CD8-positive, alpha-beta memory T cell (primary cell): ENCODE measurements around the gene MARCHF2. TPM values are rescaled to one million over a fixed set of nuclear protein-coding genes. Genes with fewer than 3 reads are reported as not detected.
"Not testable (repeated sequence)": the region's sequence is repeated elsewhere in the genome, so short reads cannot be mapped to it uniquely, and the experiment has no call there.

Experiments used
- CTCF ChIA-PET: fragments of 350-600 bp; sonication (Branson Sonifier 250); formaldehyde crosslinking; loops from one replicate; lab custom pipeline; 2021; ENCODE audit warnings: antibody characterized with exemption; lab: Charles Lee
- POLR2A ChIA-PET: fragments of 350-600 bp; sonication (Branson Sonifier 250); formaldehyde crosslinking; loops from one replicate; lab custom pipeline; 2021; ENCODE audit warnings: antibody characterized with exemption; lab: Charles Lee
- DNase-seq, 5 donors: peaks; one replicate each; pipeline versions ENCODE4 v3.0.0 to v3.0.0-alpha.2; 2020 to 2022; ENCODE audit warnings: mixed read lengths in 1 of 5
- H3K27ac ChIP-seq: one replicate; pipeline ENCODE4 v1.7.0; 2013; ENCODE audit warnings: low read depth, mild to moderate bottlenecking, low read length, moderate library complexity
- H3K27me3 ChIP-seq: 2 replicates; pipeline ENCODE4 v1.7.0; 2013; ENCODE audit warnings: low read length, mild to moderate bottlenecking; ENCODE audit not compliant: insufficient read depth, poor library complexity, severe bottlenecking
- H3K36me3 ChIP-seq: 2 replicates; pipeline ENCODE4 v1.7.0; 2013; ENCODE audit warnings: mild to moderate bottlenecking, low read length, moderate library complexity; ENCODE audit not compliant: insufficient read depth
- H3K4me1 ChIP-seq: 2 replicates; pipeline ENCODE4 v1.7.0; 2013; ENCODE audit warnings: mild to moderate bottlenecking, low read length, moderate library complexity; ENCODE audit not compliant: insufficient read depth
- H3K4me3 ChIP-seq: 2 replicates; pipeline ENCODE4 v1.7.0; 2013; ENCODE audit warnings: mild to moderate bottlenecking, low read length
- H3K9me3 ChIP-seq: 2 replicates; pipeline ENCODE4 v1.7.0; 2013; ENCODE audit warnings: mild to moderate bottlenecking, low read length
- H3K27ac Mint-ChIP-seq, 8 donors: one replicate each; pipeline ENCODE4 v1.8.0; 2020 to 2021; ENCODE audit warnings: mixed read lengths in 8 of 8, mild to moderate bottlenecking in 6 of 8, inconsistent platforms in 3 of 8, moderate library complexity in 3 of 8
- H3K27me3 Mint-ChIP-seq, 2 donors: one replicate each; pipeline ENCODE4 v1.8.0; 2020 to 2021; ENCODE audit warnings: mixed read lengths in 2 of 2, mild to moderate bottlenecking in 1 of 2, moderate library complexity in 1 of 2
- H3K36me3 Mint-ChIP-seq, 3 donors: one replicate each; pipeline ENCODE4 v1.8.0; 2020 to 2021; ENCODE audit warnings: mixed read lengths in 3 of 3, inconsistent platforms in 1 of 3, mild to moderate bottlenecking in 1 of 3
- H3K4me1 Mint-ChIP-seq, 3 donors: one replicate each; pipeline ENCODE4 v1.8.0; 2020 to 2021; ENCODE audit warnings: mixed read lengths in 3 of 3, inconsistent platforms in 1 of 3, mild to moderate bottlenecking in 1 of 3
- H3K4me3 Mint-ChIP-seq, 7 donors: one replicate each; pipeline ENCODE4 v1.8.0; 2020 to 2021; ENCODE audit warnings: mixed read lengths in 7 of 7, mild to moderate bottlenecking in 6 of 7, moderate library complexity in 4 of 7, inconsistent platforms in 2 of 7
- H3K9me3 Mint-ChIP-seq, 5 donors: one replicate each; pipeline ENCODE4 v1.8.0; 2020 to 2022; ENCODE audit warnings: mixed read lengths in 5 of 5, mild to moderate bottlenecking in 3 of 5, moderate library complexity in 2 of 5, inconsistent platforms in 1 of 5
- polyA plus RNA-seq: library from polyadenylated mRNA; unstranded; fragments of 300-500 nt; fragmentation: Illumina TruSeq; gene quantifications from one replicate; pipeline ENCODE4 v1.2.3, GENCODE V29; 2021
- total RNA-seq, 2 experiments: library from RNA; stranded (reverse); gene quantifications; one replicate each; pipeline ENCODE4 v1.2.3, GENCODE V29; 2021

MARCHF2 gene
- total and polyA plus RNA-seq, 3 experiments from 2014 or later = 13.1 to 51.0 (median 14.1) TPM

DNA sequence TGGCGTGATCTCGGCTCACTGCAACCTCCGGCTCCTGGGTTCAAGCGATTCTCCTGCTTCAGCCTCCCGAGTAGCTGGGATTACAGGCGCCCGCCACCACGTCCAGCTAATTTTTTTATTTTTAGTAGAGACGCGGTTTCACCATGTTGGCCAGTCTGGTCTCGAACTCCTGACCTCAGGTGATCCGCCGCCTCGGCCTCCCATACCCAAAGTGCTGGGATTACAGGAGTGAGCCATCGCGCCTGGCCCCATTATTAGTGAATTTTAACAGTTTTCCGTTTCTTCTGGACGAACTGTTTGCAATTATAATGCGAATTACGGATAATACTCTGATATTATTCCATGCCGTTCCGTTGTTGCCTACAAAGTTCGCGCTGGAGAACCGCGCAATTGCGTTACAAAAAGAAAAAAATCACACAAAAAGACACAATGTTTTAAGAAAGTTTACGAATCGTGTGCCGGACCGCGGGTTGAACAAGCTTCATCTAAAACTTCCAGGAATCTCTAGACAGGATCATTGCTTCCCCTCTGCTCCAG, 31.1 kb downstream of the MARCHF2 start:
- H3K9me3 ChIP-seq, H3K27me3 Mint-ChIP-seq, DNase-seq, H3K9me3 Mint-ChIP-seq, H3K36me3 ChIP-seq, H3K27me3 ChIP-seq: not testable (repeated sequence)
- peak overlapping the region; percentile 93 to 100 (median 98) for H3K4me3 Mint-ChIP-seq
- peaks cover 37 to 45% (median 45%) of the 10 kb centered on the region in 3 donors for H3K4me1 Mint-ChIP-seq
- POLR2A ChIA-PET = interaction anchor here (0.5 to 3.2 kb wide), 12 partner anchors 11 to 217 kb away, joined by 3 to 16 read pairs (median 4); partner anchors contain the start of genes MARCHF2, RPS28 and ZNF414
- peaks cover 32% of the 10 kb centered on the region for H3K4me1 ChIP-seq
- peaks cover 0 to 35% (median 9%) of the 10 kb centered on the region in 3 donors for H3K36me3 Mint-ChIP-seq
- peak overlapping the region; percentile 93 to 100 (median 99) for H3K27ac Mint-ChIP-seq
- H3K27ac ChIP-seq = peak overlapping the region; percentile 55
- H3K4me3 ChIP-seq = peak overlapping the region; percentile 83
- CTCF ChIA-PET = interaction anchor here (1.2 to 1.9 kb wide), 6 partner anchors 18 to 127 kb away, joined by 3 to 10 read pairs (median 3); partner anchors contain the start of gene MARCHF2

DNA sequence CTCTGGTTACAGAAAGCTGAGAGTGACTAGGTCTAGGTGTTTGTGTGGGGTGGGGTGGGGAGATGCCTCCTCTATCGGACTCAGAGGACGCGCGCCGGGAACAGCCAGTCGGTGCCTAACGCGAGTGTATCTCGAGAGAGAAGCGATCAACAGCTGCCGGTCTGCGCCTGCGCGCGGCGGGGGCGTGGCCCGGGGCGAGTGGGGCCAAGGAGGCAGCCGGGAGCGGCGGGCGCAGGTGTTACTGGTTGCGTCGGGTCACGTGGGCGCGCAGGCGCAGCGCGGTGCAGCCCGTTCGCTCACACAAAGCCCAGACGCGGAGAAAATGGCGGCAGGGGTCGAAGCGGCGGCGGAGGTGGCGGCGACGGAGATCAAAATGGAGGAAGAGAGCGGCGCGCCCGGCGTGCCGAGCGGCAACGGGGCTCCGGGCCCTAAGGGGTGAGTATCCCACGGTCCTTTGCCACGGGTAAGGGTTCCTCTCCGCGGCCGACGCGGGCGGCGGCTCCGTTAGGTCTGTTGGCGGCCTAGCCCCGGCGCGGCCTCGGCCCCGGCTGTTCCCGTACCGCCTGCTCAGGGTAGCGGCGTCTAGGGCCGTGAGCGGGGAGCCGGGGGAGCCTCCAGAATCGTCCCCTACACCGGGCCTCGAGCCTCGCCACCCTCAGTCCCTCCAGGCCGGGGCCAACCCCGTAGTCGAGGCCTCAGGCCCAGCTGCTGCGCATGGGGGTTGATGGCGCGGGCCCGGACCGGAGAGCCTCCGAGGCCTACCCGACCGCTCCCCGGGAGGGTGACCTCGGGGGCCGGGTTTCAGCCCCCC, 31.8 kb downstream of the MARCHF2 start, which contains the start of gene HNRNPM:
Gene HNRNPM, plus strand, starts transcription at position 299 of the 811 bp plus-strand sequence. Its CDS starts 24 bp downstream, at position 323.
- peak within 1 kb of the TSS; percentile 96 for H3K27ac ChIP-seq
- no peaks in the 10 kb centered on the region for H3K9me3 ChIP-seq
- Mint-ChIP-seq H3K4me3 (peak within 1 kb of the TSS; percentile 93 to 100 (median 98)), H3K36me3 (peaks cover 0 to 37% (median 9%) of the 10 kb centered on the region in 3 donors), H3K27ac (peak within 1 kb of the TSS; percentile 93 to 100 (median 99)), H3K4me1 (peaks cover 41 to 50% (median 49%) of the 10 kb centered on the region in 3 donors), H3K9me3 (no peaks in the 10 kb centered on the region), H3K27me3 (no peaks in the 10 kb centered on the region)
- peak within 1 kb of the TSS; percentile 83 for H3K4me3 ChIP-seq
- peaks cover 39% of the 10 kb centered on the region for H3K4me1 ChIP-seq
- H3K27me3 ChIP-seq = no peaks in the 10 kb centered on the region
- peak; percentile 100 for DNase-seq
- ChIA-PET POLR2A (interaction anchor here (0.5 to 3.2 kb wide), 12 partner anchors 11 to 216 kb away, joined by 3 to 16 read pairs (median 4); partner anchors contain the start of genes MARCHF2, RPS28 and ZNF414), CTCF (interaction anchor here (1.0 to 1.9 kb wide), 8 partner anchors 17 to 134 kb away, joined by 3 to 10 read pairs (median 3); partner anchors contain the start of gene MARCHF2)
- peaks cover 7% of the 10 kb centered on the region for H3K36me3 ChIP-seq

DNA sequence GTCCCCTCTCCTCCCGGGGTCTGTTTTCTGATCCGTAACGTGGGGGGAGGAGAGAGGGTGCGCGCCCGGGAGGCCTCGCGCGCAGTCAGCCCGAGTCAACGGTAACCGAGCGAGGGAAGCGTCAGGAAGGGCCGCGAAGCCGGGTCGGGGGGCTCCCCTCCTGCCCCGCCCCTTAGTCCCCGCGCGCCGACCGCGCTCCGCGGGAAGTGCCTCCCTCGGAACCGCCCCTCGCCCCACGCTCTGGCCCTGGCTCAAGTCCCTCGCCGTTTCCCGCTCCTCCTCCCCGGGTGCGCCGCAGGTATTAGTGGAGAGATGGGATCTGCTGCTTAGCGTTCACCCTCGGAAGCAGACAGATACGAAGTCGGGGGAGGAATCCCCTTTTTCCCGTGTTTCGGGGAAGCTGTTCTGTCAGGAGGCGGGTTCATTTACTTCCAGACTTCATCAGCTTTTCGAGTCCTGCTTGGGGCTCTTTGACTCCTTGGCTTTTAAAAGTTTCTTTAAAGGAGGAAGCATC, 32.4 kb downstream of the MARCHF2 start:
- DNase-seq = peak; percentile 16 to 63 (median 46)
- Histone ChIP-seq H3K27ac (peak overlapping the region; percentile 96), H3K27me3 (no peaks in the 10 kb centered on the region), H3K4me3 (peak overlapping the region; percentile 83), H3K4me1 (peaks cover 44% of the 10 kb centered on the region), H3K36me3 (peaks cover 7% of the 10 kb centered on the region), H3K9me3 (no peaks in the 10 kb centered on the region)
- Mint-ChIP-seq H3K9me3 (no peaks in the 10 kb centered on the region), H3K27me3 (no peaks in the 10 kb centered on the region), H3K27ac (peak overlapping the region; percentile 51 to 98 (median 90)), H3K4me1 (peaks cover 45 to 56% (median 54%) of the 10 kb centered on the region in 3 donors), H3K36me3 (peaks cover 0 to 40% (median 9%) of the 10 kb centered on the region in 3 donors), H3K4me3 (peak overlapping the region; percentile 84 to 100 (median 93))
- ChIA-PET CTCF (interaction anchor here (0.8 to 1.7 kb wide), 6 partner anchors 33 to 135 kb away, joined by 3 to 6 read pairs (median 3); partner anchors contain the start of gene MARCHF2), POLR2A (interaction anchor here (1.4 to 3.2 kb wide), 2 partner anchors 16 to 32 kb away, joined by 5 to 16 read pairs; partner anchors contain the start of gene MARCHF2)

DNA sequence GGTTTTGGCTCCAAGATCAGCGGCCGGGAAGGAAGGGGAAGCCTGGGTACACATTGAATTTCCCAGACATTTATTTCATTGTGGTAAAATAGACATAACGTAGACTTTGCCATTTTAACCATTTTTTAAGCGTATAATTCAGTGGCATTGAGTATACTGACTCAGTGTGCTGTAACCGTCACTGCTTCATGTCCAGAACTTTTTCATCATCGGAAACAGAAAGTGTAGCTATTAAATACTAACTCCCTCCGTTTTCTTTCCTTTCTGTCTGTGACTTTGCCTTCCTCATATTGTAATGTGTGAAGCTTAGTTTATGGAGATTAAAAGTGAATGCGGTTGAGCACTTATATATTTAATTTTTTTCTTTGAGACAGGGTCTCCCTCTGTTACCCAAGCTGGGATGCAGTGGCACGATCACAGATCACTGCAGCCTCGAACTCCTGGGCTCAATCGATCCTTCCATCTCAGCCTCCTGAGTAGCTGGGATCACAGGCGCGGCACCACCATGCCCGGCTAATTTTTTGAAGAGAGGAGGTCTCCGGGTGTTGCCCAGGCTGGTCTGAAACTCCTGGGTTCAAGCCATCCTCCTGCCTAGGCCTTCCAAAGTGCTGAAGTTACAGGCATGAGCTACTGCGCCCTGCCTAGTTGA, 33.1 kb downstream of the MARCHF2 start:
- peaks cover 47 to 60% (median 57%) of the 10 kb centered on the region in 3 donors for H3K4me1 Mint-ChIP-seq
- POLR2A ChIA-PET = interaction anchor here (0.5 to 3.2 kb wide), 4 partner anchors 16 to 136 kb away, joined by 3 to 16 read pairs (median 4); partner anchors contain the start of genes MARCHF2 and ZNF414
- peak overlapping the region; percentile 84 to 100 (median 93) for H3K4me3 Mint-ChIP-seq
- H3K9me3 Mint-ChIP-seq = no peaks in the 10 kb centered on the region
- H3K27me3 Mint-ChIP-seq = no peaks in the 10 kb centered on the region
- H3K4me1 ChIP-seq = peaks cover 47% of the 10 kb centered on the region
- DNase-seq = no peak
- H3K36me3 ChIP-seq = peaks cover 7% of the 10 kb centered on the region
- peaks cover 0 to 41% (median 9%) of the 10 kb centered on the region in 3 donors for H3K36me3 Mint-ChIP-seq
- CTCF ChIA-PET = interaction anchor here (0.8 to 2.1 kb wide), 7 partner anchors 10 to 135 kb away, joined by 3 to 6 read pairs (median 3); partner anchors contain the start of gene MARCHF2
- peak overlapping the region; percentile 51 to 98 (median 90) for H3K27ac Mint-ChIP-seq
- no peaks in the 10 kb centered on the region for H3K9me3 ChIP-seq
- H3K27me3 ChIP-seq = no peaks in the 10 kb centered on the region
- peak overlapping the region; percentile 83 for H3K4me3 ChIP-seq
- peak overlapping the region; percentile 96 for H3K27ac ChIP-seq

DNA sequence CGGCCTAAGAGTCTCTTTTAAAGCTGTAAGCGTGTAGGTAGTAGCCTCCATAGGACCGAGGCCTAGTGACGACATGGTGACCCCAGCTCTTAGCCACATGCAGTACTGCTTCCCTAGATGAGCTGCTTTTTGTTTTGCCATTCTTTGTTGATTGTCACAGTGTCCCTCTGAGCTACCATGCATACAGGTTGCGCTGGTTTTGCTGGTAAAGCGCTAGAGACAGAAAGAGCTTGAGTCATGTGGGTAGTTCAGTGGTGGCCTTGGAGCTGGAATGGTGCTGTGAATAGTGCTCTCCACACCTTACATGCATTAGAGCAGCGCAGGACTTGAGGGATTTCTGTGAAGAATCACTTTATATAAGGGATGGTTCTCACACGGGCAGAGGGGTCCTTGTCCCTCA, 36.7 kb downstream of the MARCHF2 start:
- H3K4me3 ChIP-seq = no peak overlapping the region
- H3K27ac ChIP-seq = no peak overlapping the region
- H3K36me3 ChIP-seq = peaks cover 22% of the 10 kb centered on the region
- CTCF ChIA-PET = interaction anchor here (0.6 to 4.5 kb wide), 3 partner anchors 9 to 130 kb away, joined by 3 to 20 read pairs (median 3); no protein-coding TSS in a partner anchor
- H3K27me3 Mint-ChIP-seq = no peaks in the 10 kb centered on the region
- no peaks in the 10 kb centered on the region for H3K9me3 ChIP-seq
- H3K4me1 ChIP-seq = peaks cover 83% of the 10 kb centered on the region
- H3K27me3 ChIP-seq = no peaks in the 10 kb centered on the region
- peak overlapping the region; percentile 3 to 80 (median 50) for H3K4me3 Mint-ChIP-seq
- H3K36me3 Mint-ChIP-seq = peaks cover 0 to 67% (median 11%) of the 10 kb centered on the region in 3 donors
- POLR2A ChIA-PET = no interaction called here
- peaks cover 73 to 90% (median 83%) of the 10 kb centered on the region in 3 donors for H3K4me1 Mint-ChIP-seq
- DNase-seq = no peak
- peak overlapping the region in 5 of 8 donors; percentile 14 to 82 (median 71) for H3K27ac Mint-ChIP-seq
- no peaks in the 10 kb centered on the region for H3K9me3 Mint-ChIP-seq

DNA sequence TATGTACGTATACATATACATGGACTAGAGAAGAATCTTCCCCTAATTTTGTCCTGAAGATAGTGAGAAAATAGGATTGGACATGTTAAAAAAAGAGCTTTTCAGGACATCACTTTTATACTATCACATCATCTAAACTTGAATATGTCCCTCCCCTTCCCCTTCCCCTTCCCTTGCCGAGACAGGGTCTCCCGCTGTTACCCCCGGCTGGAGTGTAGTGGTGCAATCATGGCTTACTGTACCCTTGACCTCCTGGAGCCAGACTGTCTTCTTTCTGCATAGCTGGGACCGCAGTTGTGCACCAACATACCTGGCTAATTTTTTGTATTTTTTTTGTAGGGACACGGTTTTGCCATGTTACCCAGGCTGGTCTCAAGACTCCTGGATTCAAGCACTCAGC, 38.3 kb downstream of the MARCHF2 start:
- ChIA-PET POLR2A (no interaction called here), CTCF (interaction anchor here (4.5 kb wide), 1 partner anchor 128 kb away, joined by 20 read pairs; no protein-coding TSS in a partner anchor)
- no peak for DNase-seq
- no peak overlapping the region for H3K27ac ChIP-seq
- peaks cover 78% of the 10 kb centered on the region for H3K4me1 ChIP-seq
- H3K4me3 Mint-ChIP-seq = peak overlapping the region; percentile 8 to 83 (median 54)
- H3K36me3 ChIP-seq = peaks cover 35% of the 10 kb centered on the region
- peaks cover 0 to 72% (median 12%) of the 10 kb centered on the region in 3 donors for H3K36me3 Mint-ChIP-seq
- H3K27me3 Mint-ChIP-seq = no peaks in the 10 kb centered on the region
- H3K4me3 ChIP-seq = peak overlapping the region; percentile 9
- no peaks in the 10 kb centered on the region for H3K9me3 ChIP-seq
- H3K4me1 Mint-ChIP-seq = peaks cover 80 to 95% (median 88%) of the 10 kb centered on the region in 3 donors
- H3K27me3 ChIP-seq = no peaks in the 10 kb centered on the region
- H3K9me3 Mint-ChIP-seq = no peaks in the 10 kb centered on the region
- peak overlapping the region in 7 of 8 donors; percentile 10 to 79 (median 68) for H3K27ac Mint-ChIP-seq

DNA sequence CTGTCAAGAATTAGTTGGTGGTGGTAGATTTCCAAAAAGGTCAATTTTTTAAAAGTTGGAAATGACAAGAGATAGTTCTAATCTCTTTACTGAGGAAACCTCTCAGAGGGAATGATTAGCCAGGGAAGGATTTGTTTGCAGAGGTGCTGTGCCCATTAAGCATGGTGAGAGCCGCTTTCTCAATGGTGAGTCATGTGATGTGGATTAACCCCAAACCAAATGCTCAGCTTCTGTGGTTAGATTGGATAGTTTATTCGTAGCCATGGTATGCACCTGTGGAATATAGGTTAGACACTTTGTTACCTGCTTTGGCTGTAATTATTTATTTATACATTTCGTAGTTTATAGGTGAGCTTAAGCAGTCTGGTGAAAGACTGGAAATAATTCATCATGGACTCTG, 38.8 kb downstream of the MARCHF2 start:
- POLR2A ChIA-PET = no interaction called here
- H3K36me3 ChIP-seq = peaks cover 35% of the 10 kb centered on the region
- peak overlapping the region in 6 of 7 donors; percentile 29 to 63 (median 56) for H3K4me3 Mint-ChIP-seq

More for the DNA sequence above, 38.8 kb downstream of the MARCHF2 start:
- no peak for DNase-seq
- Histone ChIP-seq H3K4me1 (peaks cover 73% of the 10 kb centered on the region), H3K27ac (no peak overlapping the region), H3K9me3 (no peaks in the 10 kb centered on the region), H3K4me3 (no peak overlapping the region), H3K27me3 (no peaks in the 10 kb centered on the region)
- no peaks in the 10 kb centered on the region for H3K27me3 Mint-ChIP-seq
- no peaks in the 10 kb centered on the region for H3K9me3 Mint-ChIP-seq
- CTCF ChIA-PET = interaction anchor here (4.5 kb wide), 1 partner anchor 128 kb away, joined by 20 read pairs; no protein-coding TSS in a partner anchor
- peak overlapping the region in 7 of 8 donors; percentile 9 to 70 (median 63) for H3K27ac Mint-ChIP-seq
- H3K4me1 Mint-ChIP-seq = peaks cover 80 to 95% (median 89%) of the 10 kb centered on the region in 3 donors
- peaks cover 0 to 72% (median 15%) of the 10 kb centered on the region in 3 donors for H3K36me3 Mint-ChIP-seq
